ENCODE results near the gene RBBP6. TPM values are rescaled to one million over a fixed set of nuclear protein-coding genes. Genes with fewer than 3 reads are reported as not detected.

The RBBP6 gene
- total and polyA plus RNA-seq, 4 experiments from 2014 or later = 26.4 to 102 (median 61.3) TPM

DNA sequence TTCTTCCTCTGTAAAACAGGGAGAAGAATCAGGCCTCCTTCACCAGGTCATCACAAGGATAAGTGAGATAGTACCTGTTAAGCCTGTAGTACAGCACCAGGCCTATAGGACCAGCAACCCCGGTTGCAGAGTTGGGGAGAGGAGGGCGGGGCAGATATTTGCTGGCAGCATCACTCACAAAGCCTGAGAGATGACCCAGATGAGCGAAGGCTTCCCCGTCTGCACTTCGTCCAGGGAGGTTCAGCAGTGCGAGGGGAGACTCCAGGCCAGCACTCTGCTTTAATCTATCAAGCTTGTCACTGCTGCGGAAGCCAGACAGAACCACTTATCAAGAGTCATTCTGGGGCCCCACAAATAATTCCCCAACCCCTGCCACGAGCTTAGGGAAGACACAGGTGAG is 15.8 kb upstream of the RBBP6 start:
- no peaks in the 10 kb centered on the region for H3K27me3 ChIP-seq (ENCODE audit: insufficient read depth, low read length)
- DNase-seq = no peak
- H3K4me1 Mint-ChIP-seq = no peaks in the 10 kb centered on the region

GRCh38 chr16:24524855-24525677 is 14.3 kb upstream of the RBBP6 start:
- Histone ChIP-seq H3K4me3 (ENCODE audit: low read length in 2 of 2) (no peak overlapping the region), H3K36me3 (ENCODE audit: insufficient read depth, low read length) (no peaks in the 10 kb centered on the region), H3K4me1 (ENCODE audit: insufficient read depth, low read length) (no peaks in the 10 kb centered on the region), H3K27me3 (ENCODE audit: insufficient read depth, low read length) (no peaks in the 10 kb centered on the region), H3K9me3 (ENCODE audit: control insufficient read depth in 1 of 2, low read length in 2 of 2) (no peaks in the 10 kb centered on the region), H3K27ac (ENCODE audit: low read depth, low read length) (no peak overlapping the region)
- intact Hi-C loops (cut with micrococcal nuclease) = no loop called here
- POLR2A ChIA-PET (ENCODE audit: partially characterized antibody) = no interaction called here
- no peak overlapping the region for H3K27ac Mint-ChIP-seq
- H3K9me3 Mint-ChIP-seq = no peaks in the 10 kb centered on the region
- H3K27me3 Mint-ChIP-seq = peaks cover 0 to 2% of the 10 kb centered on the region in 2 donors
- H3K4me3 Mint-ChIP-seq = no peak overlapping the region
- no peak for DNase-seq
- no peaks in the 10 kb centered on the region for H3K4me1 Mint-ChIP-seq
- CTCF ChIA-PET (ENCODE audit: partially characterized antibody) = interaction anchor here (1.0 to 1.9 kb wide), 4 partner anchors 8 to 20 kb away, joined by 4 to 10 read pairs (median 5); no protein-coding TSS in a partner anchor
- H3K36me3 Mint-ChIP-seq = no peaks in the 10 kb centered on the region

More for the DNA sequence above, 15.8 kb upstream of the RBBP6 start:
- intact Hi-C loops (cut with micrococcal nuclease) = no loop called here
- no peaks in the 10 kb centered on the region for H3K9me3 ChIP-seq (ENCODE audit: control insufficient read depth in 1 of 2, low read length in 2 of 2)
- H3K27me3 Mint-ChIP-seq = no peaks in the 10 kb centered on the region
- no peaks in the 10 kb centered on the region for H3K4me1 ChIP-seq (ENCODE audit: insufficient read depth, low read length)
- no peak overlapping the region for H3K4me3 Mint-ChIP-seq
- ChIA-PET POLR2A (ENCODE audit: partially characterized antibody) (no interaction called here), CTCF (ENCODE audit: partially characterized antibody) (interaction anchor here (1.9 kb wide), 1 partner anchor 9 kb away, joined by 10 read pairs; no protein-coding TSS in a partner anchor)
- no peaks in the 10 kb centered on the region for H3K36me3 ChIP-seq (ENCODE audit: insufficient read depth, low read length)
- no peak overlapping the region for H3K27ac Mint-ChIP-seq
- H3K9me3 Mint-ChIP-seq = no peaks in the 10 kb centered on the region
- no peaks in the 10 kb centered on the region for H3K36me3 Mint-ChIP-seq
- no peak overlapping the region for H3K27ac ChIP-seq (ENCODE audit: low read depth, low read length)
- H3K4me3 ChIP-seq (ENCODE audit: low read length in 2 of 2) = no peak overlapping the region

DNA sequence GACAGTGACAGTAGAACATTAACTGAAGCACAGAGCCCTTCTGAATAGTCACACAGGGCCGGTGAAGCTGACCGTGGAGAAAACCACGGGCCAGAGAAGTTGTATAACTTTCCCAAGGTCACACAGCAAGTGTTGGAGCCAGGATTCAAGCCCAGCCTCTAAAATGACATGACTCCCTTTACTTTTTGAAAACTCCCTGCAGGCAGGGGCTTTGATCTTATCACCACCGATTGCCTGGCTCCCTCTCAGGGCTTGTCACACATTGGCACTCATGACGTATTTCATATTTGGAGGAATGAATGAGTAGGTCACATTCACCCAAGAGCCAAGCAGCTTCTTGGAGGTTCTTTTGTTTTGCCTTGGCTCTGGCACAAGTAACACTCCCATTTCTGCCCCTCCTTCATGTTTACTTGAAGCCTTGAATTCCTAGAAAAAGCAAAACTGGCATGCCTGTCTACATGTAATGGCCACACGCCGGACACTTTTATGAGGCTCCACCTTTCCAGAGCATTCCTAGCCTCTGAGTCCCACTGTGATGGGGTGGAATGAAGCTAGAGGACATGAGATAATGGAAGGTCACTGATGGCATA is 13.3 kb upstream of the RBBP6 start:
- H3K27me3 ChIP-seq (ENCODE audit: insufficient read depth, low read length) = no peaks in the 10 kb centered on the region
- no peaks in the 10 kb centered on the region for H3K9me3 ChIP-seq (ENCODE audit: control insufficient read depth in 1 of 2, low read length in 2 of 2)
- DNase-seq = no peak
- no peaks in the 10 kb centered on the region for H3K9me3 Mint-ChIP-seq
- H3K27me3 Mint-ChIP-seq = peaks cover 0 to 2% of the 10 kb centered on the region in 2 donors
- ChIA-PET CTCF (ENCODE audit: partially characterized antibody) (interaction anchor here (1.0 to 3.4 kb wide), 5 partner anchors 9 to 22 kb away, joined by 3 to 10 read pairs (median 5); no protein-coding TSS in a partner anchor), POLR2A (ENCODE audit: partially characterized antibody) (no interaction called here)
- H3K27ac Mint-ChIP-seq = peak overlapping the region in 1 of 7 donors; percentile 37
- no peaks in the 10 kb centered on the region for H3K36me3 ChIP-seq (ENCODE audit: insufficient read depth, low read length)
- no peaks in the 10 kb centered on the region for H3K36me3 Mint-ChIP-seq
- H3K4me1 Mint-ChIP-seq = no peaks in the 10 kb centered on the region
- no peak overlapping the region for H3K4me3 ChIP-seq (ENCODE audit: low read length in 2 of 2)
- H3K4me3 Mint-ChIP-seq = no peak overlapping the region
- H3K27ac ChIP-seq (ENCODE audit: low read depth, low read length) = no peak overlapping the region
- intact Hi-C loops (cut with micrococcal nuclease) = no loop called here
- no peaks in the 10 kb centered on the region for H3K4me1 ChIP-seq (ENCODE audit: insufficient read depth, low read length)

DNA sequence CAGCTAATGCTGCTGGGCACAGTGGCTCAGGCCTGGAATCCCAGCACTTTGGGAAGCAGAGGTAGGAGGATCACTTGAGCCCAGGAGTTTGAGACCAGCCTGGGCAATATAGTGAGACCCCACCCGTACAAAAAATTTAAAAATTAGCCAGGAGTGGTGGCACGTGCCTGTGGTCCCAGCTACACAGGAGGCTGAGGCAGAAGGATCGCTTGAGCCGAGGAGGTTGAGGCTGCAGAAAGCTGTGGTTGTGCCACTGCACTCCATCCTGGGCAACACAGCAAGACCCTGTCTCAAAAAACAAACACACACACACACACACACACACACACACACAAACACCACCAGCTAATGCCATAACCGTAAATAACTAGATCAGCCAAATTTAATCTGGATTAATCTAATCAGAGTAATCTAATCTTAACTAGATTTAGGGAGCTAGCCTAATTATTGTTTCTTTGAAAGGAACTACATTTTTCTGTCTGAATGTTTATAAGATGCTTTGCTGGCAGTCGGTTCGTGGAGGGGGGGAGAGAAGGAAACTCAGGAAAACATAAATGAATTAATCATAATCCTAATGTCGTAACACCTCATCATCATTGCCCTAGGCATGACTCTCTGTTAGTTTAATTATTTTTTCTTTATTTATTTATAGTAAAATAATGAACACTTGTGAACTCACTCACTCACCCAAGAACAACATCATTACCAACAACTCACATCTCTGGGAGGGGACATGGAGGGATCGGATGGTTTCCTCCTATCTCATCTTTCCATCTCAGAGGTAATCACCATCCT is 12.5 kb upstream of the RBBP6 start:
- H3K4me3 ChIP-seq (ENCODE audit: low read length in 2 of 2) = no peak overlapping the region
- CTCF ChIA-PET (ENCODE audit: partially characterized antibody) = interaction anchor here (1.2 to 3.4 kb wide), 3 partner anchors 10 to 22 kb away, joined by 3 to 10 read pairs (median 5); no protein-coding TSS in a partner anchor
- no peaks in the 10 kb centered on the region for H3K36me3 ChIP-seq (ENCODE audit: insufficient read depth, low read length)
- Mint-ChIP-seq H3K4me3 (no peak overlapping the region), H3K27ac (no peak overlapping the region), H3K27me3 (peaks cover 0 to 2% of the 10 kb centered on the region in 2 donors), H3K36me3 (no peaks in the 10 kb centered on the region), H3K4me1 (no peaks in the 10 kb centered on the region), H3K9me3 (no peaks in the 10 kb centered on the region)
- intact Hi-C loops (cut with micrococcal nuclease) = no loop called here
- H3K27me3 ChIP-seq (ENCODE audit: insufficient read depth, low read length) = no peaks in the 10 kb centered on the region
- DNase-seq = no peak
- no peaks in the 10 kb centered on the region for H3K9me3 ChIP-seq (ENCODE audit: control insufficient read depth in 1 of 2, low read length in 2 of 2)
- POLR2A ChIA-PET (ENCODE audit: partially characterized antibody) = interaction anchor here (0.6 kb wide), 2 partner anchors 24 to 526 kb away, joined by 3 read pairs; no protein-coding TSS in a partner anchor
- no peaks in the 10 kb centered on the region for H3K4me1 ChIP-seq (ENCODE audit: insufficient read depth, low read length)
- H3K27ac ChIP-seq (ENCODE audit: low read depth, low read length) = no peak overlapping the region

- ChIA-PET POLR2A (ENCODE audit: partially characterized antibody) (no interaction called here), CTCF (ENCODE audit: partially characterized antibody) (interaction anchor here (0.7 to 1.7 kb wide), 3 partner anchors 11 to 1377 kb away, joined by 3 to 4 read pairs (median 4); no protein-coding TSS in a partner anchor)
- Mint-ChIP-seq H3K27ac (no peak overlapping the region), H3K4me3 (no peak overlapping the region), H3K36me3 (no peaks in the 10 kb centered on the region), H3K4me1 (no peaks in the 10 kb centered on the region), H3K27me3 (peaks cover 0 to 3% of the 10 kb centered on the region in 2 donors), H3K9me3 (no peaks in the 10 kb centered on the region)
- no peak overlapping the region for H3K27ac ChIP-seq (ENCODE audit: low read depth, low read length)
- H3K4me3 ChIP-seq (ENCODE audit: low read length in 2 of 2) = no peak overlapping the region
- H3K27me3 ChIP-seq (ENCODE audit: insufficient read depth, low read length) = no peaks in the 10 kb centered on the region
- intact Hi-C loops (cut with micrococcal nuclease) = no loop called here
- H3K9me3 ChIP-seq (ENCODE audit: control insufficient read depth in 1 of 2, low read length in 2 of 2) = no peaks in the 10 kb centered on the region
- no peaks in the 10 kb centered on the region for H3K36me3 ChIP-seq (ENCODE audit: insufficient read depth, low read length)
- H3K4me1 ChIP-seq (ENCODE audit: insufficient read depth, low read length) = no peaks in the 10 kb centered on the region
- no peak for DNase-seq
Observed at GRCh38 chr16:24531166-24531565, 8.2 kb upstream of the RBBP6 start.

DNA sequence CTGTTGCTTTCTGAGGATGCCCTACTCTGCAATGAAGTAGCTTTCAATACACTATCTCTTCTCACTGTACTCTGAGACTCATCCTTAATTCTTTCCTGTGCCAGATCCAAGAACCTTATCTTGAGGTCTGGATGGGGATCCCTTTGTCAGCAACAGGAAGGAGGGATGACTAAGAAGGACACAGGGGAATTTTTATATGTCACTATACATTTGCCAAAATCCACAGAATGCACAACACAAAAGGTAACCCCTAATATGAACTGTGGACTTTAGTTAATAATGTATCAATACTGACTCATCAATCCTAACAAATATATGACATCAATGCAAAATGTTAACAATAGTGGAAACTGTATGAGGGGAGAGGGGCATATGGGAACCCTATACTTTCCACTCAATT is 4.7 kb upstream of the RBBP6 start:
- DNase-seq = no peak
- peaks cover 1 to 9% (median 6%) of the 10 kb centered on the region in 4 donors for H3K4me1 Mint-ChIP-seq
- CTCF ChIA-PET (ENCODE audit: partially characterized antibody) = no interaction called here
- Histone ChIP-seq H3K9me3 (ENCODE audit: control insufficient read depth in 1 of 2, low read length in 2 of 2) (no peaks in the 10 kb centered on the region), H3K4me1 (ENCODE audit: insufficient read depth, low read length) (peaks cover 7% of the 10 kb centered on the region), H3K27me3 (ENCODE audit: insufficient read depth, low read length) (no peaks in the 10 kb centered on the region), H3K36me3 (ENCODE audit: insufficient read depth, low read length) (no peaks in the 10 kb centered on the region), H3K27ac (ENCODE audit: low read depth, low read length) (no peak overlapping the region), H3K4me3 (ENCODE audit: low read length in 2 of 2) (no peak overlapping the region)
- intact Hi-C loops (cut with micrococcal nuclease) = no loop called here
- no peak overlapping the region for H3K4me3 Mint-ChIP-seq
- no peak overlapping the region for H3K27ac Mint-ChIP-seq
- peaks cover 0 to 2% (median 0%) of the 10 kb centered on the region in 8 donors for H3K9me3 Mint-ChIP-seq
- H3K36me3 Mint-ChIP-seq = peaks cover 0 to 6% of the 10 kb centered on the region in 2 donors
- H3K27me3 Mint-ChIP-seq = peaks cover 0 to 1% of the 10 kb centered on the region in 2 donors
- POLR2A ChIA-PET (ENCODE audit: partially characterized antibody) = no interaction called here

Measured in CD4-positive, alpha-beta memory T cell (primary cell).